ENCODE results near the gene MAPK4.
"Not testable (repeated sequence)": the region's sequence is repeated elsewhere in the genome, so short reads cannot be mapped to it uniquely, and the experiment has no call there.

The MAPK4 gene

DNA sequence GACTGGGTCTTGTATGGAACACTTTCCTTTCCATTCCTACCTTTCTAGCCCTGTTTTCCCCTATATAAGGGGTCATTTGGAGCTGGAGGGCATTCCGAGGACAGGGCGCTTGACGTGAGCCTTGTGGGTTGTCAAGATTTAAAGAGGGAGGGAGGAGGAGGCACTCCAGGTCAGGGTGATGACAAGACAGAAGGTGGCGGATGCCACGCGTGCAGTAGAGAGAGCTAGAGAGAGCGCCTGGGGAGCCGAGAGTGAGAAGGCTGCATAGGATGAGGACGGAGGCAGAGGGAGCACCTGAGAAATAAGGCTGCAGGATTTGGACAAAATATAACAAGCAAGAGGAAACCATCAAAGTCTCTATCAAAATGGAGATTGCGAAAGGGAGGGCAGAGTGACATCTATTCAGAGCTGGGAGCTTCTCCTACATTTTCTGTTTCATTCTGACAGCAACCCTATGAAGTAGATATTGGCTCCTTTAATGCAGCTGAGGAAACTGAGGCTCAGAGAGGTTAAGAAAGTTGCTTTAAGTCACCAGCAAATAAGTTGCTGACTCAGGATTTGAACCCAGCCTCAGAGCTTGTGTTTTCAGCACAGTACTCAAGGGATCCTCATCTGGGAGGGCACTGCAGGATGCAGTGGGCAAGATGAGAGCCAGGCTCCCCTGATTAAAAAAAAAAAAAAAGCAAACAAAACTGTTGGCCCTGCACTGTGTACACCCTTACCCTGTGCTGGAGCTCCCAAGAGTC lies 135.7 kb downstream of the MAPK4 start:
- DNase-seq, result no peak

DNA sequence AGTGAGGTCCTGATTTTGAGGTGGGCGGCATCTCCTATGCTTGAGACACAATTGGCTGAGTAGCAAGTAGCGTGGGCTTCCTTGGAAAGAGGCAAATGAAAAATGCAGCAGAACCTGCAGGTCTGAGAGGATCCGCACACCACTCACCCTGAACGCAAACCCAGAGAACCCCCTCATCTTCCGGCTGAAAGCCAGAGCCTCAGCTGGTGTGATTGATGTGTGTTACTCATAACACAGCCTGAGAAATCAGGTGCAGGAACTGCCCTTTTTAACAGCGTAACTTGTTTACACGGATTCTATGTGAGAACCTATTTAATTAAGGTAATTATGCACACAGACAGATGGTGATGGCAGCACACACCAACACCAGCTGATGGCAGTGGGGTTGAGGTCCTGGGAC lies 136.5 kb downstream of the MAPK4 start:
- DNase-seq, result no peak

GRCh38 chr18:50696929-50697328 lies 137.0 kb downstream of the MAPK4 start:
- no peak for DNase-seq

GRCh38 chr18:50697509-50697908 lies 137.6 kb downstream of the MAPK4 start:
- no peak for DNase-seq

DNA sequence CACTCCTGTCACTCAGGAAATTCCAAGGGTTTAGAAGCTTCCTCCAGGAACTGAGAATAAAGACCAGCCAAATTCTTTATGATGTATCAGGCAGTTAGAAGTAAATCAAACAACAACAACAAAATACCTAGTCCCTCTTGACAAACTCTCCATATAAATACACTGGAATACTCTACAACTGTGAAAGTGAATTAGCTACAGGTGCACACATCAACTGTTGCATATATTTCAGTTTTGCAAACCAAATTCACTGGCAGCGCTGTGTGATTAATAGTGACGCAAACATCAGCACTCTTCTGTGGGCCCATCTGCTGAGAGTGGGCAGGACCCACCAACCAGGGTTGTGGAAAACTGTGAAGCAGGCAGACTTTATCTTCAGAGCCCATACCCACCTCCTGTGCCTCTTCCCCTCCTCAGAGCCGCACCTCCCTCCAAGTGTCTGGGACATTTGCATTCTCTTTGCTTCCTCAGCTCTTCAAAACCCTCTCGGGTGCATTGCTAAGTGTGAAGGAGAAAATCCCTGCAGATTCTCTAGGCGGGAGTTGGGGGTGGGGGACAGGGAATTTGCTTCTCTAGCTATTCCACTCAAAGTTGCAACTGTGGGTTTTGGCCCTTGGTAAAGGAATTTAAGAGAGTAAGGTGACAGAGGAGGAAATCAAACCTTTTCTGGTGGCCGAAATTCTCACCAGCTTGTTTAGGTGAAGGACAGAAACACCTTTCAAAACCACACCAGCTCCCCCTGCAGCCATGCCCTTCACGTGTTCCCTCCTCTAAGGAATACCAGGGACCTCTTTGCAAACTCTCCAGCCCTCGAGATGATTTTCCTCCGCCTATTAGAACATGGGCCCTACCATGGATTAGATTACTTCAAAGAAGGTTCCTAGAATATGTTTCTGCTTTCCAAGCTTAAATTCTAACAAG lies 140.6 kb downstream of the MAPK4 start:
- no peak for DNase-seq

- DNase-seq, result no peak
These were observed 144.6 kb downstream of the MAPK4 start for GRCh38 chr18:50704357-50704940.

- DNase-seq, result no peak
These were observed 146.3 kb downstream of the MAPK4 start for GRCh38 chr18:50706199-50706598.

- no peak for DNase-seq
These were observed 146.8 kb downstream of the MAPK4 start for GRCh38 chr18:50706651-50707050.

- DNase-seq, result not testable (repeated sequence)
These were observed 147.4 kb downstream of the MAPK4 start for GRCh38 chr18:50707297-50707696.

DNA sequence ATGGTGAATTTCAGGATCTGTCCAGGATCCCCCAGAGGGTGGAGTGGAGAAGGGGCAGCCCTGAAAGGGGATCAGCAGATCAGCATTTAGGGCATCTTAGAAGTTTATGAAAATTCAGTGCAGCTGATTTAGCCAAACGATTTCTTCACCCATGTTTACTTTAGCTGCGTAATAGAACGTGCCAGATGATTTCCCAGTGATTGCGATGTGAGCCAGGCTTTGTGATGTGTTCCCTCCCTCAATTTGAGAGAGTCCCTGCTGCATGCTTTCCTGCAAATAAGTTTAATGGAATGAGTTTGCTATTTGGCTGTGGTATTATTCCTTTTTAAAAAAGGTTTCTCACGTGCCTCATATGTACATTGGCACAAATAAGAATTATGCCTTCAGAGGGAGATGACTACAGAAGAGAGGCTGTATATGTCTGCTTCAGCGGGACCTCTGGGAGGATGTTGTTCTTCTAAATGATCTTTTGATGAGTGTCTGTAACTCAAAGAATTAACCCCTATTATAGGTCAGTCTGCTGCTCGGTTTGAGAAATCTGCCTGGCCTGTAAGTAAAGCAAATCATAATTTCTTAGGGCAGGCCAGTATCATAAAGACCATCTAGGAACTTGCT lies 148.1 kb downstream of the MAPK4 start:
- no peak for DNase-seq

- DNase-seq, result no peak
These were observed 149.3 kb downstream of the MAPK4 start for GRCh38 chr18:50709193-50709592.

DNA sequence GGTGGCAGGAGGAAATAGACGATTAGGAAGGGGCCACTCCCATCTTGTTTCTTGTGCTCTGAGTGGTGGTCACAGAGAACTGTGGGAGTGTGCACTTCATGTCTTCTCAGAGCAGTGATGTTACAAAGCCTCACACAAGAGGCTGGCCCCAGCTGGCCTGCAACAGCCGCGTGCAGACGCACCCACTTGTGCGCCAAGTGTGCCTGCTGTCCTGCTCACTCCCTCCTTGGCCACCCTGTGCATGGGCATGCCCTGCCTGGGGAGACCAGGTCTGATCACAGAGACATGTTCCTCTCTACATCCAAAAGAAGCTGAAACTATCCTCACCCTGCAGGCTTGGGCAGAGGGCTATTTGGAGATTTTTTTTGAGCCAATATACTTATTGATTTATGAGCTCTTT lies 151.5 kb downstream of the MAPK4 start:
- DNase-seq, result no peak

DNA sequence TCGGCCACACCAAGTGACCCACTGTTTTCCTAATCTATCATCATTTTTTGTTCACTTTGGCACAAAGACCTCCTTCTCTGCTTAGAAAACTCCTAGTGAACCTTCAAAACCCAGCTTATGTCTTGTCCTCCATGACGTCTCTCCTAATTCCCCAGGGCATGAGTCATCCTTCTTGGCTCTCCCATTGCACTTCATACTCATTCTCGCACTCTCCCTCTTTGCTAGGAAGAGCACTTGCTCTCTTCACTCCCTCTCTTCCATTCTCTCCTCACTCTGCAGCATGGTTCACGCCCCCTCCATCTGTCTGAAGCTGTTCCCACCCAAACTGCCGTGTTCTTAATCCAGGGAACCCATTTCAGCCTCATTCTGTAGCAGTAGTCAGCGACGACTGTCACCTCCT lies 156.0 kb downstream of the MAPK4 start:
- DNase-seq, result no peak

DNA sequence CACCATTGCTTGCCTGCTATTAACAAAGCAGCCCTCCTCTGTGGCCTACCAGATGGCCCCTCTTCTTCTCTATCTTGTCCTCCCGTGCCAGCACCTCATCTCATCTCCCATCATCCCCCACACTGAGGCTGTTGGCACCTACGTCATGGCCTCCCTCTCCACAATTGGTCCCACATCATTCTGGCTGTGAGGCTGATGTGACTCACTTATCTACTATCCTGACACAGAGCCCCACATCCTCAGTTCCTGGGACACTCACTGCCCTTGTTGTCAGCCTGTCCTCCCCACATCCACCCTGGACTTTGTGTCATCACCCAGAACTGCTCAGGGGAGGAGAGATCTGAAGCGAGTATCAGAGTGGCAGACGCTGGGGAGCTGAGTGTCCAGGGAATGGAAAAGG lies 157.0 kb downstream of the MAPK4 start:
- DNase-seq, result no peak

DNA sequence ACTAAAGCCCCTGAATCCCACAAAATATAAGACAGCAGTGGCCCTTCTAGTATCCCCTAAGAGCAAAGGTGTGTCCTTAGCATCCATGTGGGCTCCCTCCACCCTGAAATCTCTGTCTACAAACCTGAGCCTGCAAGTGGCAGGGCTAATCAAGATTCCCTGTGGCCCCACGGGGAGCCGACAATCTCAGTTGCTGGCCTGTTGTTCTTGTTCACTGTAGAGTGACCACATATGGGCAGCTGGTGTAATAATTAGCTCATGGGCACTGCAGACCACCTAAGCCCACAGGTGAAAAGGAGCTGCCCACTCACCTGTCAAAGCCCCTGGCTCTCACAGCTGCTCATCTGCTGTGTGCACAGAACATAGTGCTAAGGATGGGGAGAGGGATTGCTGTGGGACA lies 157.7 kb downstream of the MAPK4 start:
- DNase-seq, result no peak

DNA sequence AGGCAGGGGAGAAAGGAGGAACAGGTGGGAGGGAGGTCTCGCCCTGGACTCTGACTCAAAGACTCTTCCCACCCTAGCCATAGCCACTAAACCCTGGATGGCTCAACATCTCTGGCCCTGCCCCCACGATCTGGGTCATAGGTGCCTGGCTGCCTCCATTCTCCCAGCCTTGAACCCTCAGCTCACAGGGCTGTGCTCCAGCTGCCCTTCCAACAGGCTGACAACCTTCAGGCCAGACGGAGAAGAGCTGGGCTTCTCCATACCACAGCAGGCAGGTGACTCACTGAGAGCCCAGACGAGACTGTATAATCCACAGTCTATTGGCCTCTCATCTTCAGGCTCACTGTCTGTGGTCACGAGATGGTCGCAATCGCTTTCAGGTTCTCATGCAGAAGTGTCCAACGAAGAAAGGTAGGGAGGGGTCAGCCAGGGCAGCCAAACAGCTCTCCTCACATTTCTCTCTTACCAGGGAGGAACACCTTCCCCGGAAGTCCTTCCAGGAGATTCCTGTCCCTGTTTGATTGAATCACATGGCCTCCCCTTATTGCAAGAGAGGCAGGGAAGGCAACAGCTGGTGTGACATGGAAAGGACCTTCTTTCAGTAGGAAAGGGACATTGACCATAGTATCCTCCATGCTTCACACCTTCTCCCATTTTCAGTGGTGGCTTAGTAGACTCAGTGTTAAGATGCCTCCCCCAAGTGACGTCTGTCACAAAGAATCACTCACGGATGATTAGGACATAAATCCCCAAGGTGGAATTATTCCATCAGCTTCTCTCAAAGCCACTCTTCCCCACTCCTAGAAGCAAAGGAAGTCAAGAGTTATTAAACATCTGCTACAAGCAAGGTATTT lies 159.8 kb downstream of the MAPK4 start:
- DNase-seq, result no peak

- no peak for DNase-seq
These were observed 160.4 kb downstream of the MAPK4 start for GRCh38 chr18:50720325-50720674.

GRCh38 chr18:50721006-50721405 lies 161.1 kb downstream of the MAPK4 start:
- no peak for DNase-seq

DNA sequence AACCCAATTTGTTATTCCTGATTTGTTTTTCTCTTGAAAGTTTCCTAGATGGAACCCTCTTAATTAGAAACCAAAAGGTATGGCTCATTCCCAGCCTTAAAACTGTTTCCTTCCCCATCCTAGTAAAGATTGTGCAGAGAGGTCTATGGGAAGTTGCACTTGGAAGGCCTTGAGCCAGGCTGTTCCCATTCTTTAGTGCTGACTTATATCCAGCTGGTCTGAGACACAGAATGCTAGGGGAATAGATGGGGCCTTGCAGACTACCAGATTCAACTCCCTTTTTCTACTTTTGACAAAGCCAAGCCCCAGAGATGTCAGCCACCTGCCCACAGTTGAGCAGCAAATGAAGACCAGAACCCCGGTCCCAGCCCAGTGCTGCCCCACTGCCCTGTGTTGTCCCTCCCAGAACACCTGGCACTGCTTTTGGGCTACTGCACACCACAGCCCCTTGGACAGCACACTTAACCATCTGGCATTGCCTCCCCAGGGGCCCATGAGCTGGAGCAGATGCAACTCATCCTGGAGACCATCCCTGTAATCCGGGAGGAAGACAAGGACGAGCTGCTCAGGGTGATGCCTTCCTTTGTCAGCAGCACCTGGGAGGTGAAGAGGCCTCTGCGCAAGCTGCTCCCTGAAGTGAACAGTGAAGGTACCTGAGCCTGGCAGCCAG lies 161.7 kb downstream of the MAPK4 start:
- DNase-seq, result no peak

DNA sequence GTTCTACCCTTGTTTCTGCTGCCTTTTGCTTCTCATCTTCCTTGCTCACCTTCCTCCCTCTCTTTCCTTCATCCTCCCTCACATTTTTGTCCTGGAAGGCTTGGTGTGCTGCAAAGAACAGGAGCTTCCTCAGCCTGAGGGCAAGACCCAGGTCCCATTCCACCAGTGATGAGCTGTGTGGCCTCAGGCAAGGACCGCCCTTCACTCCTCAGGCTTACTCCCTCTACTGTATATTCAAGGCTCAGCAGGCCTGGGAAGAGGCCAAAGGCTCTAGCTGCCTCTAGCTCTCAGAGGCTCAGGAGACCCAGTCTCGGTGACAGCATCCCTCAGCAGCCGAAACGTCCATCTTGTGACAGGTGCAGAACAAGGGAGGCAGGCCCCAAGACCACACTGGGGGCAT lies 162.4 kb downstream of the MAPK4 start:
- DNase-seq, result no peak

DNA sequence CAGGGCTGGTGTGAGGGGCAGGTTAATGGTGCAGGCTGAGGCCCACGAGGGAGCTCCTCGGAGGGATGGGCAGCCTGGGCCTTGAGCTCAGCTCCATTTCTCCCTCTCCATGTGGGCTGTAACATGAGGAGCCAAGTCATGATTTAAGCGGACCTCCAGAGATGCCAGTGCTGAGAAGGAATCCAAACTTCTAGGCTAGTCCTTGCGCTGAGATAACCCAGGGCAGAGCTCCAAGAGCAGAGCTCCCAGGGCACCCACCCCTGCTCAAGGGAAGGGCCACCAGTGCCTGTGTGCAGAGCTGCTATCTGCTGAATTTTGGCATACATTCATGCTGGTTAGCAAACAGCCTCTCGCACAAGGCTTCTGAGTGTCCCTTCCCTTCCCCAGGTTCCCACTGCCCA lies 164.9 kb downstream of the MAPK4 start:
- DNase-seq, result no peak
